Activated CD8-positive, alpha-beta memory T cell treated with anti-CD3 and anti-CD28 coated beads, Interleukin-2, amount 50 U/mL, for 1 hour (primary cell): ENCODE measurements around the gene RNF113B.

Experiments
- DNase-seq: peaks from one replicate; pipeline ENCODE4 v3.0.0-alpha.2; 2020; ENCODE audit errors: extremely low read depth

The RNF113B gene

DNA sequence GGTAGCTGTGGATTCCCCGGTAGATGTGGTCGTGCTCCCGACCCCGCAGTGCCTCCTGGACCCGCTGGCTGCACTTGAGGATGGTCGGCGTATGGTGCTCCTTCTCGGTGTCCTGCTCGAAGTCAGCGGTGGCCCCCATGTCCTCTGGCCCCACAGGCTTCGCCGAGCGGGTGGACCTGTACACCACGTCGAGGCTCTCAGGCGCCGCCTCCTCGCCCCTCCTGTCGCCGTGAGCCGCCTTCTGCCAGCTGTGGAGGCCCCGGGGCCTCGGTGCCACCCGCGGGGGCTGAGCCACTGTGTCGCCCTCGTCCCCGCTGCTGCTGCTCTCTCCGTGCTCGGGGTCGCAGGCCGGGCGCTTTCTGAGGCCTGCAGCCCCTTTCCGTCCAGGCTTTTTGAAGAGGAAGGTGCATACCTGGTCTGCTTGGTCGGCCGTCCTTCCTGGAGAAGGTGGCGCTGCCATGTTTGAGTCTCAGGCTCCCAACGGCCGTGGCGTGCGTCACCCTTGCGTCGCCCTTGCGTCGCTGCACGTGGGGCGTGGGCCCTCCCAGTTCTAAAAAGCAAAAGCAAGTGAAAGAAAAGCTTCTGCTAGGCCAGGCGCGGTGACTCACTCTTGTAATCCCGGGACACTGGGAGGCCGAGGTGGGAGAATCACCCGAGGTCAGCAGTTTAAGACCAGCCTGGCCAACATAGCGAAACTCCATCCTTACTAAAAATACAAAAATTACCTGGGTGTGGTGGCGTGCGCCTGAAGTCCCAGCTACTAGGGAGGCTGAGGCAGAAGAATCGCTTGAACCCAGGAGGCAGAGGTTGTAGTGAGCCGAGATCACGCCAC lies at the start of gene RNF113B:
Gene RNF113B (minus strand): TSS at position 493 of the 832 bp plus-strand sequence. CDS start 33 bp downstream, at position 460.
- no peak for DNase-seq

GRCh38 chr13:98226496-98226895 lies 49.4 kb upstream of the RNF113B start:
- no peak for DNase-seq

DNA sequence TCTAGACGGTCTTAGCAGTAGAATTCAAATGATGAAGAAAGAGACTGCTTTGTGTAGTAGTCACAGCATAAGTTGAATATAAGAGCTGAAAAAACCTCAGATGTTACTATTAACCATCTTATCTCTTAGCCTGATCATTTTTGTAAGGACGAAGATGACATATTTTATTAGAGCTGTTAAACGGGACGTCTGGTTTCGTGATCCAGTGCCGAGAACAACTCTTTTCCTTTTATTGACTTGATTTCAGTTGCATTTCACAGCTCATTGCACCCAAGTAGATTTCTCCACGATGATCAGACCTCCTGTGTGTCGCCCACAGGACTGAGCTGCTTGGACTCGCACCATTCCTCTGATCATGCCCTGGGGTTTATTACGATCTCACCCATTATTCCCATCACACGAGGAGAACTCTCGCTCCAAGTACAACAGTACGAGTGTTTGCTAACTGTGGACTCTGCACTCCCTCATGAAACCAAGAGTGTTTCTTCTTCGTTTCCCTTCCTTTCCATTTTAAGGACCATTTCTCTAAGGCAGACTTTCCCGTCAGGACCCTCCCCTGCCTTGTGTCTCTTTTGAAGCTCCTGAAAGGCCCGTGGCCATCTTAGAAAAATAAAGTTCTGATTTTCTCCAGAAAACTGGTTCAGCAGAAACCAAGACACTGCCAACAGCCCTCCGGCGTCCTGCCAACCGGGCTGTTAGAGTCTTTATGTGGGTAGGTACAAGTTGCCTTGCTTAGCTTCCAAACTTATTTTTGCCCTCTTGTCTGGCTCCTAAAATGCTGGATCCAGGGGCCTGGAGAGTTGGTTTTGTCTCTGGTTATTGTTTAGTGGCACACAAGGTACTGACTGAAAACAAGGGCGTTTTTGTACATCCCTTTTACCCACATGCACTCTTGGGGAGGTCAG lies 48.2 kb upstream of the RNF113B start:
- no peak for DNase-seq

DNA sequence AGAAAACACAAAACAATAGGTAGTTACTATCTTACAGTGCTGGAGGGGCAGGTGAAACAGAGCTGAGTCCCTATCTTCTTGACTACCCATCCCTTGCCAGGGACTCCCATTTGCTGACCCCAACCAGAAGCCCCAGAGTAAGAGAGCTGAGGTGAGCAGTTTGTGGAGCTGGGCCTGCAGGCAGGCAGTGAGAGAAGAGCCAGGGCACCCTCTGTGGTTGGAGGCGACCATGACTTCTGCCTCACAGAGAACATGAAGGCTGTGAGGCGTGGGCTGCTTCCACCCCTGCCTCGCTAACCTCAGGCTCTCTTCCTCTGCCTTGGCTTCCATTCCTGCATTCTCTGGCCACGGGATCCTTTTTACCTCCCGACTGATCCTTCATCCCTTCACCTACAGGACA lies 47.5 kb upstream of the RNF113B start:
- no peak for DNase-seq

- no peak for DNase-seq
Observed at GRCh38 chr13:98223741-98224140, 46.7 kb upstream of the RNF113B start.

GRCh38 chr13:98222816-98223215 lies 45.7 kb upstream of the RNF113B start:
- DNase-seq, result no peak

GRCh38 chr13:98222081-98222554 lies 45.0 kb upstream of the RNF113B start:
- DNase-seq, result no peak

- DNase-seq, result no peak
Observed at GRCh38 chr13:98221234-98221633, 44.2 kb upstream of the RNF113B start.

GRCh38 chr13:98220271-98220791 lies 43.3 kb upstream of the RNF113B start:
- no peak for DNase-seq

DNA sequence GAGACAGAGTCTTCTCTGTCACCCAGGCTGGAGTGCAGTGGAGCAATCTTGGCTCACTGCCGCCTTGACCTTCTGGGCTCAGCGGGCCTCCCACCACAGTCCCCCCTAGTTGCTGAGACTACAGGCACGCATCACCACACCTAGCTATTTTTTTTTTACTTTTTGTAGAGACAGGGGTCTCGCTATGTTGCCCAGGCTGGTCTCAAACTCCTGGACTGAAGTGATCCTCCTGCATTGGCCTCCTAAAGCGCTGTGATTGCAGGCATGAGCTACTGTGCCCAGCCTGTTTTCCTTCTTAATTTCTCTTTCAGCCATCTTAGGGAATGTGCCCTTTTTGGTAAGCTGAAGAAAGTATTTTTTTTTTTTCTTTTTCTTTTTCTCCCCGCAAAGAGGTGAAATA lies 42.6 kb upstream of the RNF113B start:
- DNase-seq, result no peak

- DNase-seq, result no peak
Observed at GRCh38 chr13:98217597-98217996, 40.5 kb upstream of the RNF113B start.

DNA sequence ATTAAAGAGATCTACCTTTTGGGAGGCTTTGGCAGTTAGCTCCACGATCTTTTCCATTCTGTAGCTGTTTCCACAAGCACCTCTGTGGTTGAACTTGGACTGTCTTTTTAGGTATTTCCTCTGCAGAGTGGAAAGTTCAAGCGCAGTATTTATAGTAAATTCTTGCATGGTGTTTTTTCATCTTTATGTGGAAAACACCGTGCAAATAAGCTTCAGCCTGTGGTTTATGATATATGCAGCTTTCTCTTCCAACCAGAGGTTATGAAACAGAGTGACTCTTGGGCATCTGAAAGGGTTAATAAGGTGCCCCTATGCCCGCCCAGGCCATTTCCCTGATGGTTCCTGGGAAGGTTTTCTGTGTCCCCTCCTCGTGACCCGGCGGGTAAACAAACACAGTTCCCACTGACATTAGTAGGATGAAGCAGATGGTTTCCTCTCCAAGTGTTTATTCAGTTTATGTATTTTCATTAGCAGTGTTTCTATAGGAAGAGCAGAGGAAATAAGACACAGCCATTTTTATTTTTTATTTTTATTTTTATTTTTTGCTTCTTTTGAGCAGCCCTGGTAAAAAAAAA lies 39.7 kb upstream of the RNF113B start:
- no peak for DNase-seq

- DNase-seq, result no peak
Observed at GRCh38 chr13:98216135-98216565, 39.1 kb upstream of the RNF113B start.

DNA sequence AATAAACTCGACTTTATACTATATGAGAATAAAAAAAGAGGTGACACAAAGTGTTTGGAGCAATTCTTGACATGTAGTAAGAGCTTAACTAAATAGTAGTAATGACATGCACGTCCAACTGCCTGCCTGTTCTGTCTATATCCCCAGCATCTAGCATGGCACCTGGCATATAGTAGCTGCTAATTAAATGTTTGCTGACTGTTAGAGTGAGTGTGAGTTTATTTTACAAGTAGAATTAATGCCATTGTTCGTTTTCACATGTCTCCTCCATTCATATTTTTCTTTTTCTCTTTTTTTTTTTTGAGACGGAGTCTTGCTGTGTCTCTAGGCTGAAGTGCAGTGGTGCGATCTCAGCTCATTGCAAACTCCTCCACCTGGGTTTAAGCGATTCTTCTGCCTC lies 38.4 kb upstream of the RNF113B start:
- no peak for DNase-seq

DNA sequence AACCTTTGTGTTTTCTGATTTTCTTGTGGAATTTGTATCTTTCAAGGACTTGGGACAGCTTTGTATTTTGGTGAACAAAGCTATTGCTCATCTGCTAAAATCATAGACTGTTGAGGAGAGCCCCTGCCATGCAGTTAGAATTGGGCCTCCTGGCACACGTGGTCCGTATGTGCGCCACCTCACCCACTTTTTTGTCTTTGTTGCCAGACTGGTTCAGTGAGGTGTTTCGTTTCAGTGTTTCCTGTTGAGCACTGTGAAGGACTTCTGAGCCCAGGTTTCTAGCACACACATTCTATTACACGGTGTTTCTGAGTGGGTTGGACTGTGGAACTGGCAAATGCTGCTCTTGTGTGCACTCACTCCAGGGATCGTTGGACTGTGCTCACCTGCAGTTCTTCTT lies 37.6 kb upstream of the RNF113B start:
- no peak for DNase-seq

DNA sequence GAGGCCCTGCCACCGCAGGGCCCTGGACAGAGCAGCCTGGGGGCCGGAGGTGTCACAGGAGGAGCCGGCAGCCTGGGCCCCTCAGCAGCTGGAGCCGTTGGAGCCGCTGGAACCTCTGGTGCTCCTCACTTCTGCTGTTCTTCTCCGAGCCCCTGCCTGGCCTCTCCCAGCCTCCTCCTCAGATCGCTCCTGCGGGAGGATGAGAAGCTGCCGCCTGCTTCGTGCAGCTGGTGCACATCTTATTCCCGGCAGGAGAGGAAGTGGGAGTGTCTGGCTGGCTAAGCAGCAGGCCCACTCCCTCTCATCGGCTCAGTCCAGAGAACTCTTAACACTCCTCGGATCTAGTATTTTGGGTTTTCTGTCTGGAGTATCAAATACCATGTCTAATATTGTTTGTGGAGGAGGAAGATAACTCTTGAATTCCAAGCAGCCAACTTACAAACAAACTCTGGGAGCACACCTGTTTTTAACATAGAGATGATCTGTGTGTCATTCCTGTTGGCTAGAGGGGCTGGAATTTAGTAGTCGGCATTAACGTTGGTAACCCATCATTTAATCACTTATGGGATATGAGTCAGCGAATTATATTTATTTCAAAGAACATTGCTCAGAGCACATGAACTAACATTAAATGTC lies 37.1 kb upstream of the RNF113B start:
- no peak for DNase-seq

GRCh38 chr13:98213354-98213753 lies 36.3 kb upstream of the RNF113B start:
- DNase-seq, result no peak

- DNase-seq, result no peak
Observed at GRCh38 chr13:98212763-98213162, 35.7 kb upstream of the RNF113B start.

- DNase-seq, result no peak
Observed at GRCh38 chr13:98208606-98209005, 31.5 kb upstream of the RNF113B start.

- no peak for DNase-seq
Observed at GRCh38 chr13:98207416-98207815, 30.3 kb upstream of the RNF113B start.

GRCh38 chr13:98206946-98207345 lies 29.9 kb upstream of the RNF113B start:
- DNase-seq, result no peak

DNA sequence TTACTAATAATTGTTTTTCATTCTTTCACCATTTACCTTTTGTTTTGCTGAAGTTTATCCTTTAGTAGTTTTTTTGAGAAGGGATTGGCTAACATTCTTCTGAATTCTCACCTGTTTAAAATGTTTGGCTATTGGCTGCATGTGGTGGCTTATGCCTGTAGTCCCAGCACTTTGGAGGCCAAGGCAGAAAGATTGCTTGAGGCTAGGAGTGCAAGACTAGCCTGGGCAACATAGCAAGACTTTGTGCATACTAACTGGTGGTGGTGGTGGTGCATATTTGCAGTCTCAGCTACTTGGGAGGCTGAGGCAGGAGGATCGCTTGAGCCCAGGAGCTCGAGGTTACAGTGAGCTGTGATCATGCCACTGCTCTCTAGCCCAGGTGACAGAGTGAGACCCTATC lies 27.5 kb upstream of the RNF113B start:
- DNase-seq, result no peak
